Gastroesophageal sphincter (tissue), 3 donors: Measurements from ENCODE around the gene SLC12A4.

Experiments used
- POLR2A ChIP-seq, 2 donors: fragments of 450-650 bp; IDR thresholded peaks; one replicate each; pipeline ENCODE4 v1.6.1; 2017; ENCODE audit warnings: antibody characterized with exemption in 2 of 2, mild to moderate bottlenecking in 2 of 2, moderate library complexity in 1 of 2
- POLR2AphosphoS5 ChIP-seq: sonication (generic); formaldehyde crosslinking; IDR thresholded peaks from one replicate; pipeline ENCODE4 v1.6.1; 2017; ENCODE audit warnings: antibody characterized with exemption
- TF ChIP-seq, protein P1 (sequence below), 4 experiments: fragments of 200-600 bp in 2 of 4; fragments of 450-650 bp in 2 of 4; sonication (generic) in 1 of 4; IDR thresholded peaks; one replicate each; pipeline ENCODE4 v1.5.1; 2017 to 2019; ENCODE audit warnings: antibody characterized with exemption in 4 of 4, mild to moderate bottlenecking in 2 of 4, moderate library complexity in 2 of 4

DNA sequence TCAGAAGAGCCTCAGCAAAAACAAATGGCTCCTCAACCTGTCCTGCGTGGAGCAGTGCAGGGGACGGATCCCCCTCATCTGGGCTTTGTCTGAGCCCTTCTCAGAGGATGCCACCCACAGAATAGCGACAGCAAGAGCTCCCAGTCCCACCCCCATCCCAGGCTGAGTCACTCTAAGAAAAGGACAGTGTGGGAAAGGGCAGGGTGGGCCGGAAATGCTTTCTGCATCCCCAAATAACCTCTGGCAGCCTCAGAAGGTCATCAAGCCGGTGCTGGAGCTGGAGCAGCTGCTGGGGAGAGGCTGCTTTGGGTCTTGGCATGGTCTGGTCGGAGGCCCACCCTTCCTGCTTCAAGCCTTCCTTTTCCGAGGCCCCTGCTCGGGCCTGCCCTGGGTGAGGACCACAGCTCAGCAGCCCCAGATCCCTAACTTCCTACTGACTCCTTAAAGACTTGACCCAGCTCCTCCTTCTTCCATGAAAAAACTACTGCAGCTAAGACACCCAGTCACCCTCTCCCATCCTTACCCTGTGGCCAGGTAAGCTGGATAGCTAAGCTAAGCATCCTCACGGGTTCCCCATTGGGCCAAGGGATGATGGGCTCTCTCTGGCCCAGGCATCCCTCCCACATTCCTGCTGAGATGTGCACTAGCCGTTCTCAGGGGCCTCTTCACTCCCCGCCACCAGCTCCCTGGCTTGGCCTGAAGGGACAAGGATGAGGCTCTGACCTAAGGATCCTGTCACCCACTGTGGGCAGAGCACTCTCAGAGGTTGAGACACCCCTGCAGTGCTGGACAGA lies 8.7 kb downstream of the SLC12A4 start:
- TF ChIP-seq, protein P1, sequence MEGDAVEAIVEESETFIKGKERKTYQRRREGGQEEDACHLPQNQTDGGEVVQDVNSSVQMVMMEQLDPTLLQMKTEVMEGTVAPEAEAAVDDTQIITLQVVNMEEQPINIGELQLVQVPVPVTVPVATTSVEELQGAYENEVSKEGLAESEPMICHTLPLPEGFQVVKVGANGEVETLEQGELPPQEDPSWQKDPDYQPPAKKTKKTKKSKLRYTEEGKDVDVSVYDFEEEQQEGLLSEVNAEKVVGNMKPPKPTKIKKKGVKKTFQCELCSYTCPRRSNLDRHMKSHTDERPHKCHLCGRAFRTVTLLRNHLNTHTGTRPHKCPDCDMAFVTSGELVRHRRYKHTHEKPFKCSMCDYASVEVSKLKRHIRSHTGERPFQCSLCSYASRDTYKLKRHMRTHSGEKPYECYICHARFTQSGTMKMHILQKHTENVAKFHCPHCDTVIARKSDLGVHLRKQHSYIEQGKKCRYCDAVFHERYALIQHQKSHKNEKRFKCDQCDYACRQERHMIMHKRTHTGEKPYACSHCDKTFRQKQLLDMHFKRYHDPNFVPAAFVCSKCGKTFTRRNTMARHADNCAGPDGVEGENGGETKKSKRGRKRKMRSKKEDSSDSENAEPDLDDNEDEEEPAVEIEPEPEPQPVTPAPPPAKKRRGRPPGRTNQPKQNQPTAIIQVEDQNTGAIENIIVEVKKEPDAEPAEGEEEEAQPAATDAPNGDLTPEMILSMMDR (IDR thresholded peaks at IDR 0.05), result no peak
- peak; percentile 76 for TF ChIP-seq POLR2AphosphoS5
- no peak for TF ChIP-seq POLR2A (IDR thresholded peaks at IDR 0.05)
